Right lobe of liver (tissue), 6 donors: ENCODE results near the gene ZNF473. TPM values are rescaled to one million over a fixed set of nuclear protein-coding genes. Genes with fewer than 3 reads are reported as not detected.

Experiments
- ATAC-seq, 4 donors: fragments of 200-7000 bp; cut with Tn5 transposase; one replicate each; pipeline ENCODE4 v1.9.1; 2020; ENCODE audit warnings: mild to moderate bottlenecking in 4 of 4, moderate library complexity in 4 of 4
- DNase-seq, 3 donors: peaks; one replicate each; pipeline ENCODE4 v3.0.0-alpha.2; 2020
- H3K27ac ChIP-seq, 3 donors: fragments of 200-600 bp; one replicate each; pipeline ENCODE4 v1.8.0; 2022
- H3K27me3 ChIP-seq, 2 donors: fragments of 200-600 bp; one replicate each; pipeline ENCODE4 v1.8.0; 2022
- H3K36me3 ChIP-seq, 4 donors: fragments of 200-600 bp; sonication (generic) in 1 of 4; one replicate each; pipeline versions ENCODE4 v1.5.1 to v1.8.0; 2017 to 2022; ENCODE audit warnings: control low read depth in 1 of 4
- H3K4me1 ChIP-seq, 4 donors: fragments of 200-600 bp; sonication (generic) in 1 of 4; one replicate each; pipeline versions ENCODE4 v1.5.1 to v1.8.0; 2017 to 2022; ENCODE audit warnings: control low read depth in 1 of 4
- H3K4me3 ChIP-seq, 3 donors: fragments of 200-600 bp; one replicate each; pipeline ENCODE4 v1.8.0; 2022
- H3K9me3 ChIP-seq, 4 donors: fragments of 200-600 bp; sonication (generic) in 1 of 4; one replicate each; pipeline versions ENCODE4 v1.5.1 to v1.8.0; 2017 to 2022; ENCODE audit warnings: control low read depth in 1 of 4
- CTCF ChIP-seq, 4 donors: fragments of 200-600 bp in 3 of 4; fragments of 450-650 bp in 1 of 4; IDR thresholded peaks; one replicate each; pipeline versions ENCODE4 v1.5.1 to v1.8.0; 2016 to 2022; ENCODE audit warnings: antibody characterized with exemption in 4 of 4, mild to moderate bottlenecking in 2 of 4
- POLR2A ChIP-seq: fragments of 450-650 bp; IDR thresholded peaks from one replicate; pipeline ENCODE4 v1.6.1; 2017; ENCODE audit warnings: antibody characterized with exemption, mild to moderate bottlenecking
- WGBS: methylation state at CpG from one replicate; pipeline ENCODE4 v1.1.6; 2018; ENCODE audit warnings: low coverage, low lambda C conversion rate; ENCODE audit not compliant: insufficient coverage; ENCODE audit errors: missing lambda C conversion rate; 5-methylcytosine and 5-hydroxymethylcytosine counted together
- intact Hi-C, 2 donors: fragments of 100-400 bp; cut with DNase I; formaldehyde crosslinking; loops; one replicate each; pipeline versions ENCODE4 v1.11.2 to v1.14.1; 2022
- total RNA-seq, 6 experiments: library from RNA; depleted of rRNA in 2 of 6; stranded (reverse); fragments of >200 nt in 2 of 6; fragmentation: NEBNext Ultra II Directional in 3 of 6; extraction: Animal tissue kit (Norgen Biotek cat#: 25700) in 3 of 6; gene quantifications; one replicate each; pipeline versions ENCODE4 v1.1.0 to v1.2.4, GENCODE V29; 2016 to 2023
- donor health status: DM: no; HTN: yes; CAD: no.
- donor health status: DM: no; HTN: no; CAD: no.
- donor health status: DM: no; HTN: no; CAD: no.
- donor health status: DM: no; HTN: yes; CAD: no.
- donor health status: DM: no; HTN: yes; CAD: no.

Gene ZNF473
- total RNA-seq, 6 experiments from 2014 or later: 3.1 to 6.0 (median 3.6) TPM

GRCh38 chr19:50001775-50002174 lies 24.0 kb upstream of the ZNF473 start:
- no peak for TF ChIP-seq POLR2A
- TF ChIP-seq CTCF (IDR thresholded peaks at IDR 0.05): no peak
- Histone ChIP-seq H3K4me3 (no peak overlapping the region), H3K27ac (no peak overlapping the region), H3K27me3 (no peaks in the 10 kb centered on the region), H3K4me1 (no peaks in the 10 kb centered on the region), H3K9me3 (no peaks in the 10 kb centered on the region), H3K36me3 (peaks cover 0 to 78% (median 27%) of the 10 kb centered on the region in 4 donors)
- no CpG with 5 or more reads among the region's 8 CpGs for WGBS
- intact Hi-C loops: no loop called here
- DNase-seq (no peak), ATAC-seq (no peak)

- ATAC-seq (no peak), DNase-seq (no peak)
- Histone ChIP-seq H3K27ac (no peak overlapping the region), H3K4me3 (no peak overlapping the region), H3K27me3 (no peaks in the 10 kb centered on the region), H3K36me3 (peaks cover 0 to 78% (median 29%) of the 10 kb centered on the region in 4 donors), H3K4me1 (no peaks in the 10 kb centered on the region), H3K9me3 (no peaks in the 10 kb centered on the region)
- intact Hi-C loops: no loop called here
- TF ChIP-seq CTCF (IDR thresholded peaks at IDR 0.05): no peak
- no peak for TF ChIP-seq POLR2A
- 60% methylated on average over 1 of the region's 6 CpGs for WGBS
Measured at GRCh38 chr19:50002386-50002960, 23.3 kb upstream of the ZNF473 start.

GRCh38 chr19:50003254-50003788 lies 22.5 kb upstream of the ZNF473 start:
- TF ChIP-seq POLR2A (no peak), CTCF (IDR thresholded peaks at IDR 0.05) (no peak)
- no peak overlapping the region for H3K27ac ChIP-seq
- DNase-seq: no peak

GRCh38 chr19:50003810-50004419 lies 21.9 kb upstream of the ZNF473 start:
- intact Hi-C loops: no loop called here
- TF ChIP-seq POLR2A (no peak), CTCF (IDR thresholded peaks at IDR 0.05) (no peak)
- Histone ChIP-seq H3K27me3 (no peaks in the 10 kb centered on the region), H3K36me3 (peaks cover 0 to 88% (median 34%) of the 10 kb centered on the region in 4 donors), H3K9me3 (no peaks in the 10 kb centered on the region), H3K27ac (no peak overlapping the region), H3K4me3 (no peak overlapping the region), H3K4me1 (no peaks in the 10 kb centered on the region)
- 64% methylated on average over 6 of the region's 11 CpGs for WGBS
- DNase-seq (no peak), ATAC-seq (peak in 1 of 4 donors; percentile 74)

More at GRCh38 chr19:50003254-50003788, 22.5 kb upstream of the ZNF473 start:
- no peak for ATAC-seq
- Histone ChIP-seq H3K36me3 (peaks cover 0 to 82% (median 33%) of the 10 kb centered on the region in 4 donors), H3K4me3 (no peak overlapping the region), H3K9me3 (no peaks in the 10 kb centered on the region), H3K4me1 (no peaks in the 10 kb centered on the region), H3K27me3 (no peaks in the 10 kb centered on the region)
- intact Hi-C loops: no loop called here
- 84% methylated on average over 10 of the region's 17 CpGs for WGBS
